ENCODE data around the gene SLC39A2. TPM values are rescaled to one million over a fixed set of nuclear protein-coding genes. Genes with fewer than 3 reads are reported as not detected.
"Not testable (repeated sequence)": the region's sequence is repeated elsewhere in the genome, so short reads cannot be mapped to it uniquely, and the experiment has no call there.

SLC39A2 gene
- total RNA-seq, 2 donors from 2014 or later = 0.24 to 1.1 TPM

DNA sequence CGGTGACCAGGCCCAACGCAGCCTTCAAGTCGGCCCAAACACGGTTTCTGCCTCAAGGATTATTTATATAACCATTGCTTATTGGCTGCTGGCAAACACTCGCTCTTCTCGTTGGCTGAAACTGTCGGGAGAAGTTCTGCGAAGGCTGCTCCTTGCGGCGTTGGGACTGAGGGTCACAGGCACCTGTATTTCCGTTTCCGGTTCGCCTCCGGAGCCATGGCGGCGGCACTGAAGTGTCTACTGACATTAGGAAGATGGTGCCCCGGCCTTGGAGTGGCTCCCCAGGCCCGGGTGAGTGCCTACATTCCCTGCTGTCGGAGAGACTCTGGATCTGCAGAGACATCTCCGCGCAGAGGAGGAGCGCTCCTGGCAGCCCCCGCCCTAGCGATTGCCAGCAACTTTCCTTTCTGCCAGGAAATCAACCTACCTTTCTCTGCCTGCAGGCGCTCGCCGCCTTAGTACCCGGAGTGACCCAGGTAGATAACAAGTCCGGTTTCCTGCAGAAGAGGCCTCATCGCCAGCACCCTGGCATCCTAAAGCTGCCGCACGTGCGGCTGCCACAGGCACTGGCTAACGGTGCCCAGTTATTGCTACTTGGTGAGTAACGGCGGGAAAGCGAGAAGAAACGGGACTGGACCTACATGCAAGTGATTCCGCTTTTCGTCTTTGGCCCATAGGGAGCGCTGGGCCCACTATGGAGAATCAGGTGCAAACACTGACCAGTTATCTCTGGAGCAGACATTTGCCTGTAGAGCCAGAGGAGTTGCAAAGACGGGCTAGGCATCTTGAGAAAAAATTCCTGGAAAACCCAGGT is 9.1 kb upstream of the SLC39A2 start, which contains the start of gene METTL17:
Gene METTL17, plus strand, starts transcription at position 194 of the 814 bp plus-strand sequence. Its CDS starts 23 bp downstream, at position 217.
- intact Hi-C loops (cut with DNase I) = no loop called here

DNA sequence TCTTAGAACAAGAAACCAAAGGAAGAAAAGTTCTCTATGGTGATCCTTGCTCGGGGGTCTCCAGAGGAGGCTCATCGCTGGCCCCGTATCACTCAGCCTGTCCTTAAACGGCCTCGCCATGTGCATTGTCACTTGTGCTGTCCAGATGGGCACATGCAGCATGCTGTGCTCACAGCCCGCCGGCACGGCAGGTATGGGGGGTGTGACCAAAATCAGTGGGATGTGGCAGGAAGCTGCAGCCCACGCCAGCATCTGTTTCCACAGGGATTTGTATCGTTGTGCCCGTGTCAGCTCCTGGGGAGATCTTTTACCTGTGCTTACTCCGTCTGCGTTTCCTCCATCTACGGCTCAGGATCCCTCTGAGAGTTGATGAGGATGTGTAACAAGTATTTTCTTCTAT is 2.6 kb upstream of the SLC39A2 start:
- no peak for DNase-seq (ENCODE audit: low spot score)

More for the DNA sequence above, 9.1 kb upstream of the SLC39A2 start, which contains the start of gene METTL17:
- peak; percentile 96 for DNase-seq (ENCODE audit: low spot score)

GRCh38 chr14:20997115-20997514 is 2.0 kb upstream of the SLC39A2 start:
- DNase-seq (ENCODE audit: low spot score) = no peak
- intact Hi-C loops (cut with DNase I) = no loop called here

More for the DNA sequence above, 2.6 kb upstream of the SLC39A2 start:
- intact Hi-C loops (cut with DNase I) = no loop called here

DNA sequence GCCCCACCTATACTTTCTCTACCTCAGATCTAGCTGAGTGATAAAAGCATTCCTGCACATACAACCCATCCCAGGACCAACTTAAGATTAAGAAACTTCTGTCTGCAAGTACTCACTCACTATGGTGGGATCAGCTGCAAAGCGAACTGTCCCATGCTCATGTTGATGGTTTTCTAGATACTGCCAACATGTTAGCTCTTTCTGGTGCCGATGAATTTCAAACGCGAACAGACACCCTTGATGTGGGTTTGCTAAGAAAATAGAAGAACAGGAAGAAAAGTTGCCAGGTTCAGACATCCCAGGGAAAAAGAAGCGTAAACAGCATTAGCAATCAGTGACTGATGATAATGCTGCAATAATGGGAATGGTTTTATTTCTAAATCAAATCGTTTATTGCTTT is 1.5 kb upstream of the SLC39A2 start:
- no peak for DNase-seq (ENCODE audit: low spot score)
- intact Hi-C loops (cut with DNase I) = no loop called here

GRCh38 chr14:20998139-20998538 is 954 bp upstream of the SLC39A2 start:
- no peak for DNase-seq (ENCODE audit: low spot score)
- intact Hi-C loops (cut with DNase I) = no loop called here

GRCh38 chr14:20999591-20999990 is 498 bp downstream of the SLC39A2 start:
- no peak for DNase-seq (ENCODE audit: low spot score)
- intact Hi-C loops (cut with DNase I) = no loop called here

- intact Hi-C loops (cut with DNase I) = no loop called here
- DNase-seq (ENCODE audit: low spot score) = no peak
Measured at GRCh38 chr14:21001218-21001617, 2.1 kb downstream of the SLC39A2 start.

DNA sequence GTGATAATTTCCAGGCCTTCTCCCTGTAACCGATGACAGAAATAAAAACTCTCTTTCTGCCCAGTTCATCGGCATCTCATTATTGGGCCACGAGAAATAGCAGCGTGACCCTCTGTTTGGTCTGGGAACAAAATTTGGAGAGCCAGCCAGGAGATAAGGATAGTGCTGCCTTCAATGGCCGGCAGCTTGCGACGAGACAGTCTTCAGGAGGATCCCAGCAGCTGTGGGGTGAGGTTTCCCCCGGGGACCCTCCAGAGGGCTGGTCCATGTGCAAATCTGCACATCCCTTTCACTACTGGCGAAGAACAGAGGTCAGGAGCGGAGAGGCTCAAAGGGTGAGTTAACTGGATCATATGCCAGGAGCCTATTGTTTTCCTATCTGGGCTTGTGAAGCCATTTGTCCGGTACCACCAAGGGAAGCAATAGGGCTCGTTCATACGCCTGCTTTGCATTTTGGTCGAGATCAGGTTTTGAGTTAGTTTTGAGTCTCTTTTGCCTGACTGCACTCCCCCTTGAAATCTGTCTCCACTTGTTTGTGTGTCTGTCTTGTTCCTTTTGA is 4.8 kb downstream of the SLC39A2 start:
- intact Hi-C loops (cut with DNase I) = no loop called here
- no peak for DNase-seq (ENCODE audit: low spot score)

DNA sequence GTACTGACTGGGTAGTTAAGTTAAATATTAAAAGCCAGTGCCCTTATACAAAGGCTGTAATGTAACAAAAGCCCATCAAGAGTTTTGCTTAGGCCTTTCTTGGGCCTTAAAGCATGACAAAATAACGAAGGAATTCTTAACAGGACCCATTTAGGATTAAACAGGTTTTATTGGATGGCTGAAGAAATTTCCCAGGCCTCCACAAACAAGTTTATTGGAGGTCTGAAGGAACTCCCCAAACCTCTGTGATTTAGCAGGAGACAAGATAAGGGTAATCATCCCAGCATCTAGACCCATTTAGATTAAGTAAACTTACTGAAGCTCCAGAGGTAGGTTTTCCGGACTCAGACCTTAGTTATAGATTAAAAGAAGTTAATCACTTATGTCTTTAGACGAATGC is 10.6 kb downstream of the SLC39A2 start:
- DNase-seq (ENCODE audit: low spot score); intact Hi-C loops (cut with DNase I): not testable (repeated sequence)

DNA sequence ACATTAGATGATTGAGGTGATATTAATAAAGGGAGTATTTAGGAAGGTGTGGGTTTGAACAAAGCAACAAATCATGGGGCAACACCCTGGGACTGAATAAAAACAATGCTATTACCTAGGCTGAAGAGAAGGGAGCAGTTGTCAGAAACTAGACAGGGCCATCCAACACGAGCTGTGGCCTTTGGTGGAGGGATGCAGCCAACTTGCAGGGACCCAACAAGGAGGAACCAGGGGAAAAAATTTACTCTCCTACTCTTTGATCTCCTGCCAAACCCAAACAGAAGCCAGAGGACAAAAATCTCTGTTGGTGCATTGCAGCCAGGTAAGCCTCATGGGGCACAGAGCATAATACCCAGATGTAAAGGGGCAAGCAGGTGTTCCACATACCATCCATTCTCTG is 12.0 kb downstream of the SLC39A2 start:
- intact Hi-C loops (cut with DNase I) = no loop called here
- DNase-seq (ENCODE audit: low spot score) = no peak

GRCh38 chr14:21014761-21015190 is 15.7 kb downstream of the SLC39A2 start:
- intact Hi-C loops (cut with DNase I) = no loop called here
- DNase-seq (ENCODE audit: low spot score) = peak; percentile 91

DNA sequence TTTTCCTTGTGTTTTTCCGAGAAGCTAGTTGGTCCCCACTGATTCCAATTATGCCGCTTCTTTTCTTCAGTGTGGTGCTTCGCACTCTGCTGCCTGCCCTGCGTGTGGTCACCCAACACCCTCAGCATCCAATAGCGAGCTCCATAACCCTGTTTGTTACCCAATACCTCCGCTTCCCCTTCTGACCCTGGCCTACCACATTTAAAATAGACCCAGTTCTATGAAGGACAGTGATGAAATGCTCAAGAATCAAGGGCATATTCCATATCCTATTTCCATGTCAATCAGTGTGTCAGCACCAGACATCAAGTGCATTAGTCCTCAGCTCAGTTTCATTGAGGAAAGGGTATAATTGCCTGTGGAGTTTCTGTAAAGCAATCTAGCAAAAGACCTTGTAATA is 16.2 kb downstream of the SLC39A2 start:
- no peak for DNase-seq (ENCODE audit: low spot score)
- intact Hi-C loops (cut with DNase I) = no loop called here

GRCh38 chr14:21016413-21017190 is 17.5 kb downstream of the SLC39A2 start:
- intact Hi-C loops (cut with DNase I) = loop anchor here (2.0 kb wide), 2 partner anchors 22 to 74 kb away; no protein-coding TSS in a partner anchor
- DNase-seq (ENCODE audit: low spot score) = no peak

GRCh38 chr14:21017528-21018245 is 18.6 kb downstream of the SLC39A2 start:
- DNase-seq (ENCODE audit: low spot score) = no peak
- intact Hi-C loops (cut with DNase I) = loop anchor here (2.0 kb wide), 2 partner anchors 21 to 73 kb away; no protein-coding TSS in a partner anchor

DNA sequence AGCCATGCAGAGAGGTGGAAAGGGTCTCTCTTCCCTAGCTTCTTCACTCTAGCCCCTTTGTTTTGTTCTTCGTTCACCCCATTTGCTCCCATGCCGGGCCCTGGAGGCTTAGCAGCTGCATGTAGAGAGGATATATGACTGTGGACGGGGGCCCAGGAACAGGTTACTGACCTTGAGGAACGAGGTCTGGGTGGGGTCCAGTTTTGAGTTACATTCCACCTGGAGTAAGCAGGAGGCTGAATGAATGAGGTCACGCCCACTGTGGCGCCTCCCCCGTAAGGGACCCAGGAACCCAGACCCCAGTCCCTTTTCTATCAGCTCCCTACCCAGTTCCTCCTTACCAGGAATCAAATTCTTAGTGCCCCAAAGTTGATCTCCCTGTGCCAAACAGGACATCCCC is 19.2 kb downstream of the SLC39A2 start:
- intact Hi-C loops (cut with DNase I) = no loop called here
- no peak for DNase-seq (ENCODE audit: low spot score)

DNA sequence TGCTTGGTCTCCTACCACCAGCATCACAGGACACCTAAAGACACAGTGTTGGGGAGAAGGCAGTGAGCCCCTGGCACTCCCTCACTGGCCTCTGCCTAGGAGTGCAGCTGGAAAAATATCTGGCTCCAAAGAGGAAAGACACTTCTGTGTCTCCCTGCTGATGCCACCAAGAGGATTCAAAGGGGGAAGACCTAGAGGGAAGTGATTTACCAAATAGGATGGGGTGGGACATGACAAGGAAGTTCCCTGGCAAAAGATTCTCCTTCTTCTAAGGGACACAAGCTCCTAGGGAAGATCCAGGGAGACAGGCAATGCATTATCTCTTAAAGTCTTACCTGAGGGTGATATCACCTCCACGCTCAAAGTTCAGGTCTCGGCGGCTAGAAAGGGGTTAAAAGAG is 19.7 kb downstream of the SLC39A2 start:
- intact Hi-C loops (cut with DNase I) = no loop called here
- DNase-seq (ENCODE audit: low spot score) = no peak

DNA sequence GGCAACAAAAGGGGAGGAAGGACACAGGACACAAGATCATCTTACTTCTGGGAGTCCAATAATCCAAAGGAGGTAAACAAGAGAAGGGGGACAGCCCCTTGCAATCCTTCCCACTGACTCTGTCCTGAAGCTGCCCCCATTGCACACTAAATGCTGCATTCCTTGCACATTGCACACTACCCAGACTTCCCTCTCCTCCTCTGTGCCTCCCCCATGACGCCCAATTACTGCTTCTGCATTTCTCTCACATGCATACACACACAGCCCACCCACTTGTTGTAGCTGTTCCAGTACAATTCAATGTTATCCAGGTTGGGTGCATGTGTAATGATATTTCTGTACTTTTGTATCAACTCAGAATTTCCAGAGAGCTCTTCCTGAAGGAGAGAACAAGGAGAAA is 20.3 kb downstream of the SLC39A2 start:
- no peak for DNase-seq (ENCODE audit: low spot score)
- intact Hi-C loops (cut with DNase I) = no loop called here

DNA sequence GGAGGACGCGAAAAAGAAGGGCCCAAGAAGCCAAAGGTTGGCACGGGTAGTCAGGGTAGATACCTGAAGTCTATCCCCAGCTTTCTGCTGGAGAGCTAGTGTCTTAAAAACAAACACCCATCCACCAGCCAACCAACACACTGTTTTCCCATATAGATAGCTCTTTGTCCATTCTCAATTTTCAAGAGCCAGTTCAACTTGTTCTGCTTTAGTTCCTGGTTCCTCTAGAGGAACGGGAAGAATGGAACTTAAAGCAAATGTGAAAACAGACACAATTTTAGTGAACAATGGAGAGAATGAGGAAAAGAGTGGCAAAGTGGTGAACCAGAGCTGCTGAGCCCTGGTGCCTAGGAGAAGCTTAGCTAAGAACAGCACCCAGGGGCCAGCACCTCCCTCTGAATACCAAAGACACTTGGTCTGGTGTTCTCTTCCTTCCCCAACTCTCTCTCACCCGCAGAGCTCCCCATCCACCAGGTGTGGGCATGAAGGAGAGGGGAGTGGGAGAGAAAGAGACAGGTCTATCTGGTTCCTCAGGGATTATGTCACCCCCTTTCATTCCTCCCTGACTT is 22.0 kb downstream of the SLC39A2 start:
- intact Hi-C loops (cut with DNase I) = loop anchor here in 1 of 2 donors (5.0 kb wide), 1 partner anchor 71 kb away; no protein-coding TSS in a partner anchor
- no peak for DNase-seq (ENCODE audit: low spot score)

DNA sequence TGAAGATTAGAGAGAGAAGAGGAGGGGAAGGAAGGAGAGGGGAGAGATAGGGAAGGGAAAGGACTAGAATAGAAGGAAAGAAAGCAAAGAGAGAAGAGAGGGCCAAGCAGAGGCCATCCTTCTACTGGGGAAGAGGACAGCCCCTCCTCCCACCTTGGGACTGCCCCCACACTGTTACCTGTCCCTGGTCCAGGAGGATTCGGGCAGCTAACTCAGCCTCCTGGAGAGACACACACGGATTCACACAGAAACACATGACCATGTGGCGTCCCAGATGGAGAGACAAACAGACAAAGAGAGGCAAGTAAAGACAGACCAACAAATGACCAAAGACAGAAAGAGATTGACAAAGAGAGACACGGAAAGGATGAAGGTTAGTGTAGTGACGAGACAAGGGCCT is 23.6 kb downstream of the SLC39A2 start:
- intact Hi-C loops (cut with DNase I) = loop anchor here in 1 of 2 donors (5.0 kb wide), 1 partner anchor 70 kb away; no protein-coding TSS in a partner anchor
- DNase-seq (ENCODE audit: low spot score) = no peak

Measured in posterior vena cava (tissue), 2 donors.